NB4 (cell line): ENCODE measurements around the gene TYK2.

Experiments
- MYC ChIP-seq: IDR thresholded peaks from 2 replicates; pipeline ENCODE4 v1.6.1; 2011; ENCODE audit warnings: low read depth, low read length
- POLR2A ChIP-seq: IDR thresholded peaks from 2 replicates; pipeline ENCODE4 v1.6.1; 2011; ENCODE audit warnings: mild to moderate bottlenecking; ENCODE audit not compliant: insufficient read length; ENCODE audit errors: extremely low read depth
- TF ChIP-seq, protein P1 (sequence below): IDR thresholded peaks from 2 replicates; pipeline ENCODE4 v1.6.1; 2011; ENCODE audit warnings: low read depth, low read length
- TF ChIP-seq, protein P2 (sequence below): IDR thresholded peaks from one replicate; pipeline ENCODE4 v1.5.1; 2012; ENCODE audit warnings: low read depth, low read length

DNA sequence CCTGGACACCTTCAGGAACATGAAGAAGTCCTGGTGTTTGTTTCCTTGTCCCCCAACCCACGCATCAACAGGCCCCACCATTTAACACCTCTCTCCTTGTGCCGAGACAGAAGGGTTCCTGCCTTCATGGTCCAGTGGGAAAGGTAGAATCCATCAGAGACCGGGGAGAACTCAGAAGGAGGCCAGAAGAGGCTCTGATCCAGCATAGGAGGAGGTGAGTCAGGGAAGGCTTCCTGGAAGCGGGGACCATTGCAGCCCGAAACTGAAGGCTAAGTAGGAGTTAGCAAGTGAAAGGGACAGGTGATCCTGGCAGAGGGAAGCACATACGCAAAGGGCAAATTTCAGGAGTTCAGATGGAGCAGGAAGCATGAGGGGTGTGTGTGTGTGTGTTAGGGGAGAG lies 41.4 kb downstream of the TYK2 start:
- TF ChIP-seq POLR2A (no peak), MYC (no peak)
- TF ChIP-seq, protein P1, sequence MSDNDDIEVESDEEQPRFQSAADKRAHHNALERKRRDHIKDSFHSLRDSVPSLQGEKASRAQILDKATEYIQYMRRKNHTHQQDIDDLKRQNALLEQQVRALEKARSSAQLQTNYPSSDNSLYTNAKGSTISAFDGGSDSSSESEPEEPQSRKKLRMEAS = no peak
- TF ChIP-seq, protein P2, sequence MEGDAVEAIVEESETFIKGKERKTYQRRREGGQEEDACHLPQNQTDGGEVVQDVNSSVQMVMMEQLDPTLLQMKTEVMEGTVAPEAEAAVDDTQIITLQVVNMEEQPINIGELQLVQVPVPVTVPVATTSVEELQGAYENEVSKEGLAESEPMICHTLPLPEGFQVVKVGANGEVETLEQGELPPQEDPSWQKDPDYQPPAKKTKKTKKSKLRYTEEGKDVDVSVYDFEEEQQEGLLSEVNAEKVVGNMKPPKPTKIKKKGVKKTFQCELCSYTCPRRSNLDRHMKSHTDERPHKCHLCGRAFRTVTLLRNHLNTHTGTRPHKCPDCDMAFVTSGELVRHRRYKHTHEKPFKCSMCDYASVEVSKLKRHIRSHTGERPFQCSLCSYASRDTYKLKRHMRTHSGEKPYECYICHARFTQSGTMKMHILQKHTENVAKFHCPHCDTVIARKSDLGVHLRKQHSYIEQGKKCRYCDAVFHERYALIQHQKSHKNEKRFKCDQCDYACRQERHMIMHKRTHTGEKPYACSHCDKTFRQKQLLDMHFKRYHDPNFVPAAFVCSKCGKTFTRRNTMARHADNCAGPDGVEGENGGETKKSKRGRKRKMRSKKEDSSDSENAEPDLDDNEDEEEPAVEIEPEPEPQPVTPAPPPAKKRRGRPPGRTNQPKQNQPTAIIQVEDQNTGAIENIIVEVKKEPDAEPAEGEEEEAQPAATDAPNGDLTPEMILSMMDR = no peak
